Omental fat pad (tissue), 4 donors: Measurements from ENCODE around the gene SEC24C. TPM values are rescaled to one million over a fixed set of nuclear protein-coding genes. Genes with fewer than 3 reads are reported as not detected.
"Not testable (repeated sequence)": the region's sequence is repeated elsewhere in the genome, so short reads cannot be mapped to it uniquely, and the experiment has no call there.

ENCODE experiments used
- ATAC-seq: fragments of 150-250 bp; one replicate; pipeline ENCODE4 v1.9.1; 2016; ENCODE audit warnings: mild to moderate bottlenecking, moderate library complexity; ENCODE audit not compliant: low FRiP score
- DNase-seq: peaks from one replicate; pipeline ENCODE4 v3.0.0-alpha.2; 2019; ENCODE audit warnings: low spot score
- CTCF ChIP-seq, 3 donors: fragments of 450-650 bp; IDR thresholded peaks; one replicate each; pipeline ENCODE4 v1.5.1; 2016 to 2017; ENCODE audit warnings: antibody characterized with exemption in 3 of 3, mild to moderate bottlenecking in 3 of 3, moderate library complexity in 2 of 3
- total RNA-seq, 4 donors: library from RNA; depleted of rRNA; stranded (reverse); fragments of >200 nt; gene quantifications; one replicate each; pipeline ENCODE4 v1.1.0, GENCODE V29; 2016

SEC24C gene
- total RNA-seq, 4 donors from 2014 or later, result 45.1 to 53.7 (median 47.5) TPM

GRCh38 chr10:73716251-73716650 is 27.9 kb upstream of the SEC24C start:
- ATAC-seq (no peak), DNase-seq (no peak)
- TF ChIP-seq CTCF (IDR thresholded peaks at IDR 0.05), result no peak

- no peak for TF ChIP-seq CTCF (IDR thresholded peaks at IDR 0.05)
- no peak for DNase-seq
- no peak for ATAC-seq
Observed at GRCh38 chr10:73717556-73717955, 26.6 kb upstream of the SEC24C start.

- not testable (repeated sequence) for ATAC-seq, DNase-seq
Observed at GRCh38 chr10:73720561-73720960, 23.6 kb upstream of the SEC24C start.

- no peak for DNase-seq
- TF ChIP-seq CTCF (IDR thresholded peaks at IDR 0.05), result no peak
- ATAC-seq, result no peak
Observed at GRCh38 chr10:73723516-73723915, 20.7 kb upstream of the SEC24C start.

GRCh38 chr10:73729781-73730152 is 14.4 kb upstream of the SEC24C start:
- DNase-seq, ATAC-seq: not testable (repeated sequence)

- ATAC-seq (peak; percentile 94), DNase-seq (peak; percentile 71)
- no peak for TF ChIP-seq CTCF (IDR thresholded peaks at IDR 0.05)
Observed at GRCh38 chr10:73730153-73730906, 13.8 kb upstream of the SEC24C start.

GRCh38 chr10:73731588-73732375 is 12.4 kb upstream of the SEC24C start:
- ATAC-seq (no peak), DNase-seq (no peak)
- TF ChIP-seq CTCF (IDR thresholded peaks at IDR 0.05), result no peak

- DNase-seq (no peak), ATAC-seq (no peak)
- no peak for TF ChIP-seq CTCF (IDR thresholded peaks at IDR 0.05)
Observed at GRCh38 chr10:73732426-73732825, 11.7 kb upstream of the SEC24C start.
